NCI-H524 treated with DMSO at 0.1 percent for 48 hours (cell line): ENCODE results near the gene SYCP2L.
"Not testable (repeated sequence)": the region's sequence is repeated elsewhere in the genome, so short reads cannot be mapped to it uniquely, and the experiment has no call there.

Source experiments
- DNase-seq: peaks from one replicate; lab custom pipeline; 2025; lab: John Stamatoyannopoulos, UW

The SYCP2L gene

DNA sequence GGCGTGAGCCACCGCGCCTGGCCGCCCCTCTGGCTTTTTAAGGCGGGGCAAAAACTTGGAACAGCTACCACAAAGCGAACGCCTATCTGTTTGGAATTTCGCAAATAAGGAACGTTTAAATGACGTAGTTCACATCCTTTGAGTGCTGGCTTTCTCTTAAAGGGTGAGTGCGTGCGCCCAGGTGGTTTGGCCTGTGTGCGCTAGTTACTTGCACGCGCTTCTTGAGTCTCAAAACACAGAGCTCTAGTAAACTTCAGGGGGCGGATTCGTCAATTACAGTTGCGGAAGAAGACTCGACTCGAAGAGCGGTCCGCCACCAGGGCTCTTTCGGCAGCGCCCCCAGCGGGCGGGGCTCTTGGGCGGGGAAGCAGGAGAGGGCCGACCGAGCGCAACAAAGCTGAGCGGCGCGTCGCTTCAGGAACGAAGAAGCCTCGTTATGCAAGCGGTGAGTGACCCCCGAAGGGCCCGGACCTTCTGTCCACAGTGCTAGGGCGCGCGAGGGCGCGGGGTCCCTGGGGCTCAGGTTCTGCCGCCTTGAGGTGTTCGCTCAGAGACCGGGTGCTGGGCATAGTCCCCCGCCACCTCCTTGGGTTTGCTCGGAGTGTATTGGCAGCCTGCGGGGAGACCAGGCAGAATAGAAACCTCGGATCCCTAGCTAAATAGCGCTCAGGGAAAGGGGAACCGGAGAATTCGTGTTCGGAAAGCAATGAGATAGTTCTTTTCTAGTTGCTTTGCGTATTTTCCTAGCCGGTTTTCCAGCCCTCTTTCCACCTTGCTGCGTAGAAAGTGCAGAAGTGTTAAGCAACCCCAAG is at the start of gene SYCP2L:
SYCP2L (plus strand) TSS at position 362 of the 812 bp plus-strand sequence; CDS start at position 437, 75 bp downstream.
- peak; percentile 77 for DNase-seq

DNA sequence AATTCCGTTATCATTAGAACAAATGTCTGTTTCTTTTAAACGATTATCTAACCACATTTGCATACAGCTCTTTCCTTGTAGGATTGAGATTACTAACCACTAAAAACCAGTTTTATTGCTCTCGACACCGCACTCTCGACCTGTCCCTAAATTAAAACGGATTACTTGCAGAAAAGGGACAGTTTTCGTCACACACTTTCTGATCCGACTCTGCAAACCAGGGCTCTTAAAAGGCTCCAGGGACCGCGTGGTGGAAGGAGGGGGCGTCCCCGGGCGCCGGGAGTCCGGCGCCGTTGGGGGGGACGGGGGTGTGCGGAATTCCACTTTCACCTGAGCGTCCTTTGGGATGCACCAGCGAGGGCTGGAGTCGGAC is 49.2 kb upstream of the SYCP2L start:
- no peak for DNase-seq

DNA sequence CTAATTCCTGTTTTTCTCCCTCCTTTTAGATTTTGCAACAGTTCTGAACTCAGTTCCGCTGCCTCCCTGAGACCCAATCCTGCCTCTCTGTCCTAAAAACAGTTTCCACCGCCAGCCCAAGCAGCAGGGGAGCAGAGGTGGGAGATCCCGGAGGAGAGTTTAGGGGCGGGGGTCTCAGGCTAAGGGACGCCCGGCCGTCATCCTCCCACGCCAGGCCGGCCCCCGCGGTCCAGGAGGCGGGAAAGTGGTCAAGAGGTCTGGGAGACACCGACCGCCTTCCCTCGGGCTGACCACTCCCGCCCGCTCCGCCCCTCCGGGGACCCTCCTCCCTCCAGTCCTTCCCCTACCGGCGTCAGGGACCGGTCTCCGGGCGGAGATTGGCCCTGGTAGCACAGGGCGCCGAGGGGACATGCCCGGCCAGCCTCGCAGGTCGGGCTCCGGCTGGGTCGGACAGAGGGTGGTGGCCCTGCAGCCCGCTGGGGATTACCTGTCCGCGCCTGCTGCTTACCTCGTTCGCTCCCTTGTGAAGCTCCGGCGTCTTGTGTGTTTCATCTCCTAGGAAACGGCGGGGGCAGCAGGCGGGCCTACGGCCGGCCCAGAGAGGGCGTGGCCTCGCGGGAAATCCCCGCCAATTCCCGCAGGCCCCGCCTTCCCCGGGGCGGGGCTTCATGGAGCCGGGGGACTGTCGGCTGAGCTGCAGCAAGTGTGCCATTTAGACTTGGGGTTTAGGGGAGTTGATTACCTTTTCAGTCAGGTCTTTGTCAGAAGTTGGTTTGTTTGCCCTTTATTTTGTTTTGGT is 48.7 kb upstream of the SYCP2L start, which contains the start of gene MAK:
MAK (minus strand) TSS at position 545 of the 799 bp plus-strand sequence. CDS start 7,891 bp downstream, outside the sequence.
- DNase-seq, result peak; percentile 55

DNA sequence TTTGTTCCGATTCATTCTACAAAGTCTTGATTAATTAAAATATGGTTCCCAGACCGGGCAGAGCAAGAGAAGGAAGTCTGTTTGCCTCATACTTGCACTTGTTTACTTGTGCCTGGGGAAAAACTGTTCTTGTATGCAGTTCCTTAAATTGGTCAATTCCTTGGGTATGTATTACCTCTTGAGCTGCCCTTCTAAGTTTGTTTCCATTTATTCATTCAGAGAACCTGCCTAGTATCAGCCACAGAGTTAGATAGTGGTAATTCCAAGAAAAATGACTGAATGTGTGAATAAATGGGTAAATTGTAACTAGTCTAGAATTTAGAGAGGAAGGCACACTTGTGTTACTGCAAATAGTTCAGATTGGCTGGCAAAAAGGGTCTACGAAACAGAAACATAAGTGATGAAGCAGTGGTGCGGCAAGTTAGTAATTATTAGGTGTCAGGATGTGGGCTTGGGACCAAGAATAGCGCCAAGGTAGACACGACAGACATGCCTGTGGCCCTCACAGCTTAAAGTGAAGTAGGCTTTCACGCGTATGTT is 48.0 kb upstream of the SYCP2L start:
- no peak for DNase-seq

DNA sequence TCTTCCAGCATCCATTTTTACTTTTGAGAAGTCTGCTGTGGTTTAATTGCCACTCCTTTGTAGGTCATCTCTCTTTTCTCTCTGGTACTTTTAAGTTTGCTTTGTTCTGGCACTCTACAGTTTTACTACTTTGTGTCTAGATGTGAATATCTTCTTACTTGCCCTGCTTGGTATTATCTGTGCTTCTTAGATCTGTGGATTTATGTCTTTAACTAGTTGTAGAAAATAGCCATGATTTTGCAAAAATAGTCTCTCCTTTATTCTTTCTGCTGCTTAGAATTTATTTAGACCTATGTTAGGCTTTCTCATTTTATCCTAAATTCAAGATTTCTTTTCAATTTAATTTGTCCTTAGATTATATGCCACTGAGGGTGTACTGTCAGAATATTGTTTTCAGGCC is 43.3 kb upstream of the SYCP2L start:
- no peak for DNase-seq

DNA sequence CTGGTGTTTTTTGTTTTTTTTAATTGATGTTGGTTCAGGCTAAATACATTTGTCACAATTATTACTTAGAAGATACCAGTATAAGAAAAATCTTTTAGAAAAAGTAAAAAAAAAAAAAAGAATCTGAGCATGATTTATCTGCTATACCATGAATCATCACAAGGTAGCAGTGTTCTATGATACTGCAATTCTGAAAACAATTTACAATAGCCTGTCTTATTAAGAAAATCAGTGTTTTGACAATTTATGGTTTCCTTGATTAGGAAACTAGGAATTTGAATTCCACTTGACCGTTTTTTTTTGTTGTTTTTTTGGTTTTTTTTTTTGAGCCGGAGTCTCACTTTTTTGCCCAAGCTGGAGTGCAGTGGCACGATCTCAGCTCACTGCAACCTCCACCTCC is 39.2 kb upstream of the SYCP2L start:
- no peak for DNase-seq

DNA sequence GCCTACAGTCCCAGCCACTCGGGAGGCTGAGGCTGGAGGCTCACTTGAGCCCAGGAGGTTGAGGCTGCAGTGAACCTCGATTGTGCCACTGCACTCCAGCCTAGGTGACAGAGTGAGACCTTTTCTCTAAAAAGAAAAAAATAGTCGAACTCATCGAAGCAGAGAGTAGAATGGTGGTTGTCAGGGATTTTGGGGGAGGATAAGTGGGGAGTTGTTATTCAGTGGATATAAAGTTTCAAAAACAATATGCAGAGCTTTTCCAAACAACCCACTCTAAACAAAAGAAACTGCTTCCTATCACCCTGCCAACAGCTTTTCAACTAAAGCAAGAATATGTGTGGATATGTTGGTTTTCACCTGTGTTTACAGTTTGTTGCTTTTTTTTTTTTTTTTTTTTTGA is 37.0 kb upstream of the SYCP2L start:
- no peak for DNase-seq

DNA sequence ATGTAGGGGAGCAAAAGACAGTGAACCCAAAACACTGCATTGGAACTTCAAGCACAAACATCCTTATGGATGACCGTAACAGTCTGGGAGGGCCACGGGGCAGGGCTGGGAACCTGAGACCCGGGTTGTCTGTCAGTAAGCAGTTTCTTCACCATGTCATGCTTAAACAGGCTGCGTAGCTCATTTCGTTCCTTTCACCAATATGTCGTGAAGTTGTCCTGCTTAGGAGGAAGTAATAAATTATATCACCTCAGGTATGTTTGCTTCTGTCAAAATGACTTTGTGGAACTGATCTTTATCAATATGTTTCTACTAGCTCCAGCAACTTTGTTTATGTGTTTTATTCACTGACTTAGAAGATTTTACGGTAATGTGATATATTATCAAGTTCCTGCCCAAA is 36.1 kb upstream of the SYCP2L start:
- DNase-seq, result no peak

DNA sequence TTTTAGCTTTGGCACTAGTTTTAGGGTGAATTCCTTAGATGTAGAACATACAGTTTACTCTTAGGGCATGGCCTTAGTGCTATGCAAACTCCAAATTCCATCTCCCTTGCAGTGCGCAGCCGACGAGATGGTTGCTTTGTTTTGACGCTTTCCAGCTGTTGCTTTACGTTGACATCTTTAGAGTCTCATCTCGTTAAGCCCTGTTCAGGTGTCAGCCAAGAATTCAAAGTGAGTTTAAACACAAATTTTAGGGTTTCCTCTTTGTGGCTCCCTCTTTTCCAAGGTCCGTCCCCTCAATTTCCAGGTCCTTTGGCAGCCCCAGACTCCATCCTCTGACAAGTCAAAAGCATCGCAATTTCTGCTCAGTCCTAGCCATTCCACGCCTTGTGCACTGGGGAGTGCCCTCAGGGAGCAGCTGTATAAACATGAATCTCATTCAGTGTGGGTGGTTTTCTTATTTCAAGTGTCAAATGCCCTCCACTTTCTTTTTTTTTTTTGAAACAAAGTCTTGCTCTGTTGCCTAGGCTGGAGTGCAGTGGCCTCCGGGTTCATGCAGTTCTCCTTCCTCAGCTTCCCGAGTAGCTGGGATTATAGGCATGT is 34.4 kb upstream of the SYCP2L start:
- DNase-seq, result no peak

DNA sequence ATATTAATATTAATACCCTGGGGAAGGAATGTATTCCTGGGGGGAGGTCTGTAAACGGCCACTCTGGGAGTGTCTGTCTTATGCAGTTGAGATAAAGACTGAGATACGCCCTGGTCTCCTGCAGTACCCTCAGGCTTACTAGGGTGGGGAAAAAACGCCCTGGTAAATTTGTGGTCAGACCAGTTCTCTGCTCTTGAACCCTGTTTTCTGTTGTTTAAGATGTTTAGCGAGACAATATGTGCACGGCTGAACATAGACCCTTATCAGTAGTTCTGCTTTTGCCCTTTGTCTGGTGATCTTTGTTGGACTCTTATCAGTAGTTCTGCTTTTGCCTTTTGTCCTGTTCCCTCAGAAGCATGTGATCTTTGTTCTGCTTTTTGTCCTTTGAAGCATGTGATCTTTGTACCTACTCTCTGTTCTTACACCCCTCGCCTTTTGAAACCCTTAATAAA is 33.0 kb upstream of the SYCP2L start:
- DNase-seq, result not testable (repeated sequence)

DNA sequence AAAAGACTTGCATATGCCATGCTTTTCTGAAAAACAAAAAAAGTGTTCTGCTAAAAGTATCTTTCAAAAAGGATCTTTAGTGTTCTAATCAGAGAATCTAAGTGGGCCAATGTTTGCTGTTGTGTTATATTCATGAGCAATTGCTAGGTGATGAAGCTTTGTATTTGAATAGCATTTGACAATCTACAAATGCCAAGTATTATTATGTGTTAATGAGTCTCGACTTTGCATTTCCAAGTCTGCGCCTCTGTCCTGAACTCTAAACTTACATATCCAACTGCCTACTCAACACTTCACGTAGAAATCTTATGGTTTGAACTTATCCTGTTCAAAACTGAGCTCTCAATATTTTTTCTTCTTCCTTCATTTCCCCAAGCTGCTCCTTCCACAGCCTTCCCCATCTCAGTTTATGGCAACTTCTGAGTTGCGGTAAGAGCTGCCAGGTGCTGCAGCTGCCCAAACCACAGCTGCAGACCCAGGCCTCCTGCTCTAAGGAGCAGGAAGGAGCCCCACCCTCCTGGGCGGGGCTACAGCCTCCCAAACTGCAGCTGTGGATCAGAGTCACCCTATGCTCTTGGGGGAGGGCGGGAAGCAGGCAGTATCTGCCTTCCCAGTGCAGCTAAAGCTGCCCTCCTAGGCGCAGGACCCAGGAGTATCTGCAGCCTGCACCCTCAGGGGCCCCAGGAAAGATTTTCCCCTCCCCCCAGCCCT is 31.8 kb upstream of the SYCP2L start:
- no peak for DNase-seq

DNA sequence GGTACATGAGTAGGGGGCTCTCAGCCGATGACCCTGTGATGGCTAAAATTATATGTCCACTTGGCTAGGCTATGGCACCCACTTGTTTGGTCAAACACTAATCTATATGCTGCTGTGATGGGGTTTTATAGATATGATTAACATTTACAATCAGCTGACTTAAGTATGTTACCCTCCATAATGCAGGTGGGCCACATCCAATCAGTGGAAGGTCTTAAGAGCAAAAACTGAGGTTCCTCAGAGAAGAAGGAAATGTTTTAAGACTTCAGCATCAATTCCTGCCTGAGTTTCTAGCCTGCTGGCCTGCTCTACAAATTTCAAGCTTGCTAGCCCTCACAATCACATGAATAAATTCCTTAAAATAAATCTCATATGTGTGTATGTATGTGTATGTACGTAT is 29.6 kb upstream of the SYCP2L start:
- no peak for DNase-seq

DNA sequence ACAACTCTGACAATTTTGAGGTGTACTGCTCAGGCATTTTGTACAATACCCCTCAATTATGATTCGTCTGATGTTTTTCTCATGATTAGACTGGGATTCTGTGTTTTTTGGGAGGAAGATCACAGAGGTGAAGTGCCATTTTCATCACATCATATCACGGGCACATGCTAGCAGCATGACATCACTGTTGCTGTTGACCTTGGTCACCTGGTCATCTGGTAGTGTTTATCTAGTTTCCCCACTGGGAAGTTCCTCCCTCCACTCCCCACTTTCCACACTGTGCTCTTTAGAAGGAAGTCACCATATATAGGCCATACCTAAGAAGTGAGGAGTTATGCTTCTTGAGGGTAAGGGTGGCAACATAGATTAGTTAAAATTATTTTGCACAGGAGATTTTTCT is 25.8 kb upstream of the SYCP2L start:
- no peak for DNase-seq

DNA sequence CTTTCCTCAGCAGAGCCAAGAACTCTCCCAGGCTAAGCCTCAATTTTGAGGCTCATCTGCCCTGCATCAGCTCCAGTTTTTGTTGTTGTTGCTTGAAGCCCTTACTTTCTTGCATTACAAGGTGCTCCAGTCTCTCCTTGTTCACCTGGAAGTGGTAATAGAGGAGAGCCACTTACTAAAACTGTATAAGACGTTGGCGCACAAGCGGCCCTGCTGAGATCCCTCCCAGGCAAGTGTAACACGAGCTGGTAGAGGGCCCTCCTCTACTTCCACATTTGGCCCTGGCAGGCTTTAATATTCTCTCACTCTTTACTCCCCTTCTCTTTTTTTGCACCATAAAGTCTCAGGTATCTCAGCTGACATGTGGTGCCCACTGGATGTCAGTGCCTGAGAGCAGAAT is 24.5 kb upstream of the SYCP2L start:
- DNase-seq, result no peak

DNA sequence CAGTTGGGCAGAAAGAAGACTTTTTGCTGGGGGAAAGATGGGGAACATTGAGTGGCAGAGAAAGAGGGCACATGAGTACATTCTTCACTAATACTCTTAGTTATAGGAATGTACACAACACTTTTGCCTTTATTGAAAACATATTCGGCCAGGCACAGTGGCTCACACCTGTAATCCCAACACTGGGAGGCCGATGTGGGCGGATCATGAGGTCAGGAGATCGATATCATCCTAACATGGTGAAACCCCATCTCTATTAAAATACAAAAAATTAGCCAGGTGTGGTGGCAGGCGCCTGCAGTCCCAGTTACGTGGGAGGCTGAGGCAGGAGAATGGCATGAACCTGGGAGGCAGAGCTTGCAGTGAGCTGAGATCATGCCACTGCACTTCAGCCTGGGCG is 23.8 kb upstream of the SYCP2L start:
- DNase-seq, result not testable (repeated sequence)

DNA sequence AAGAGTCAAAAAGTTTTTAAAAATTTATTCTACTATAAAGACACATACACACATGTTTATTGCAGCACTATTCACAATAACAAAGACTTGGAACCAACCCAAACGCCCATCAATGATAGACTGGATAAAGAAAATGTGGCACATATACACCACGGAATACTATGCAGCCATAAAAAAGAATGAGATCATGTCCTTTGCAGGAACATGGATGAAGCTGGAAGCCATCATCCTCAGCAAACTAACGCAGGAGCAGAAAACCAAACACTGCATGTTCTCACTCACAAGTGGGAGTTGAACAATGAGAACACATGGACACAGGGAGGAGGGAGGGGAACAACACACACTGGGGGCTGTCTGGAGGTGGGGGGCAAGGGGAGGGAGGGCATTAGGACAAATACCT is 20.1 kb upstream of the SYCP2L start:
- not testable (repeated sequence) for DNase-seq

DNA sequence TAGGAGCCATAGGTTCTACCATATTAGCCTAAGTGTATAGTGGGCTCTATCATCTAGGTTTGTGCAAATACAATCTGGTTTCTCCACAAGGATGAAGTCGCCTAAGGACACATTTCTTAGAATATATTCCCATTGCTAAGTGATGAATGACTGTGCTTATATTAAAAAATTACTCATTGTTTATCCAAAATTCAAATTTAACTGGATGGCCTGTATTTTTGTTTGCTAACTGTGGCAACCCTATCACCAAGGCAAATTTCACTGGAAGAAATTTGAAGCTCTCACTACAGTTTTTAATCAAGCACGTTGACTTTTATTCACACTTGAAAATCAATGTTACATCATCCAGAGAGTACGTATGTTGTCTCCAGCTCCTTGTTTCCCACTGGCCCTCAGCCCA is 18.9 kb upstream of the SYCP2L start:
- DNase-seq, result no peak

DNA sequence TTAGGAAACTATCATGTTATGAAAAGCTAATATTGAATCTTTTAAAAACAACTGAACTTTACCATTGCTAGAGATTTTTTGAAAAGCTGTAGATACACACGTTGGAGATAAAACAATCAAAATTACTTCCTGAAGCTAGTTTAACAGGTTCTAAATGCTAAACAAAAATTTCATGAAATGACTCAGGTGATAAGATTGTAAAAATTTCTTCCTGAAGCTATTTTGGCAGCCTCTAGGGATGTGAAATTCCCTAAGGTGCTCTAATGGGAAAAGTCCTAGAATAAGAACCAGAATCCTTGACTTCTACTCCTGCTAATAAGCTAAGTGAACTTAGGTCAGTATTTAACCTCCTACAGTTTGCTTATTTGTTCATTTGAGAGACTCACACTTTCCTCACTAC is 13.5 kb upstream of the SYCP2L start:
- DNase-seq, result no peak

DNA sequence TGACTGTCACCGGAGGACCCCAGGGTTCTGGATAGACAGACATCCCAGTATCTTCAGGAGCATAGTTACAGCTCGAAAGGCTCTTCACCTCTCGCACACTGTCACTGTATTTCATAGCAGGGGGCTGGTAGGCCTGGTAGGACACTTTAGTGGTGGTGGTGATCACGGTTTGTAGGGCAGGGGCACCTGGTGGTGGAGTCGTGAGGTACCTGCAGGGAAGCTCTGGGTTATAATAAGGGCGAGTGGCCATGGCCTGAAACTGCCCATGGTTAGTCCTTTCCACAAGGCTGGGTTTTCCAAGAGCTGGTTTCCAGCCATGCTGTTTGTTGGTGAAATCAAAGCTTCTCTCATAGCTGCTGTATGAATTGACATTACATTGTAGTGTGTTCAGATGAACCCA is 12.6 kb upstream of the SYCP2L start:
- no peak for DNase-seq

DNA sequence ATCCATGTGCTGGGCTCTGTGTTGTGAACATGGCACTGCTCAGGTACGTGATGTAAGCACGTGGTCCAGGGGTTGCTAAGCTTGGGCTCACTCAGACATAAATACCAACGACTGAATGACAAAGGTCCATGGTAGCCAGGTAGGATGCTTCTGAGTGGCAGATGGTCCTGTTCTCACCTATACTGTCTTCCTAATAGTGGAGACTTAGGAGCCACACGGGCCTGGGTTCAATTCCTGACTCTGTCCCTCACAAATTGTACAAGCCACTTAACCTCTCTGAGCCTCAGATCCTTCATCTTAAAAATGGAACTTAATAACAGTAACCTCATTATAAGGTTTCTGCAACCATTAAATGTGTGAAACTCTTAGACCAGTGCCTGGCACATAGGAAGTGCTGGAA is 11.8 kb upstream of the SYCP2L start:
- DNase-seq, result no peak

DNA sequence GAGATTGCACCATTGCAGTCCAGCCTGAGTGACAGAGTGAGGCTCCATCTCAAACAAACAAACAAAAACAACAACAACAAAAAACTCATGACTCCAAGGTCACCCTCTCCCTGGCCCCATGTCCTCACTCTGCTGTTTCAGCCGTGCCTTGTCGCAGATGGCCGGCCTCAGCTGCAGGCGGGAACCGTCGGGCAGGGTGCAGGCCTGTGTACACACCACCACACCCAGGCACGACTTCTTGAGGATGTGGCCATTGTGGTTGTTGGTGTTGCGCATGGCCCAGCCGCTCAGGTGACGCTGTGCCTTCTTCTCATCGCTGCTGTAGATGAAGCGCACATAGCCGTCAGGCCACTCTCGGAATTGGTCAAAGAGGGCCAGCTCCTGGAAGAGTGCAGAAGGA is 9.8 kb upstream of the SYCP2L start:
- no peak for DNase-seq

DNA sequence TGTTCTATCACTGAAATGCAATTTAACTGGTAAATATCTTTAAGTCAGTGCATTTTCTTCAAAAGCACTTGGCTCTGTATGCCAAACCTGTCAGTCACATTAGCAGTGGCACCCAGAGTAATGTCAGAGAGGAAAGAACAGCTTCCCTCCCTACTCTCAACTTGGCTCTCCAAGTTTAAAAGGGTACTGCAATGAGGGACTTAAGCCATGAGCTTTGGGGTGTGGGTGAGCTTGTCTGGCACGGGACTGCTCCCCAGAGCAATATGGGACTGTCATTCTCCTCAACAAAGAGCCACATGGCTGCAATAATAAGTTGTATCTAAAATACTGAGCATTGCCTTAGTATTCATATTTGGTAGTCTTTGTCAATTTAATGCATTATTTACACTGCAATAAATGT is 9.0 kb upstream of the SYCP2L start:
- DNase-seq, result no peak
